IMR-90 (cell line): Measurements from ENCODE around the gene PRR22. TPM values are rescaled to one million over a fixed set of nuclear protein-coding genes. Genes with fewer than 3 reads are reported as not detected.

Experiments used
- ATAC-seq: fragments of 200-7000 bp; cut with Tn5 transposase; 2 replicates; pipeline ENCODE4 v1.9.1; 2020; ENCODE audit warnings: low read depth, mild to moderate bottlenecking, moderate library complexity
- BruUV-seq: library from RNA; stranded (reverse); fragments of 400-500 nt; replicated peaks from 2 replicates; lab custom pipeline; 2021; lab: Mats Ljungman, UMichigan
- CTCF ChIA-PET: fragments of 300-600 bp; formaldehyde crosslinking; extraction: SDS; loops from one replicate; lab custom pipeline; 2021; ENCODE audit warnings: antibody characterized with exemption; lab: Yijun Ruan, JAX
- POLR2A ChIA-PET: fragments of 300-600 bp; sonication (Branson Sonifier 250); formaldehyde crosslinking; loops from one replicate; lab custom pipeline; 2022; ENCODE audit warnings: antibody characterized with exemption; ENCODE audit not compliant: unreplicated experiment; lab: Charles Lee
- DNase-seq: peaks from one replicate; pipeline ENCODE4 v3.0.0; 2013
- H2AFZ ChIP-seq: replicated peaks from 2 replicates; pipeline ENCODE3; 2013; ENCODE audit warnings: low read length, mild to moderate bottlenecking; ENCODE audit not compliant: poor library complexity
- H2AK5ac ChIP-seq: 2 replicates; pipeline ENCODE4 v1.6.1; 2013; ENCODE audit warnings: low read depth, low read length, inconsistent platforms
- H2AK9ac ChIP-seq: replicated peaks from 2 replicates; pipeline ENCODE3; 2013; ENCODE audit warnings: mild to moderate bottlenecking, low read depth, low read length, moderate library complexity; ENCODE audit not compliant: poor library complexity
- H2BK120ac ChIP-seq: 2 replicates; pipeline ENCODE4 v1.6.1; 2013; ENCODE audit warnings: low read depth, low read length, inconsistent platforms
- H2BK15ac ChIP-seq: 3 replicates; pipeline ENCODE4 v1.6.1; 2013; ENCODE audit warnings: low read depth, low read length, inconsistent platforms
- H2BK20ac ChIP-seq: 2 replicates; pipeline ENCODE4 v1.6.1; 2013; ENCODE audit warnings: low read depth, mild to moderate bottlenecking, inconsistent platforms, low read length, moderate library complexity
- H2BK5ac ChIP-seq: 2 replicates; pipeline ENCODE4 v1.6.1; 2013; ENCODE audit warnings: mild to moderate bottlenecking, low read depth, low read length, inconsistent platforms; ENCODE audit not compliant: poor library complexity, severe bottlenecking
- H3K14ac ChIP-seq: replicated peaks from 2 replicates; pipeline ENCODE4 v1.6.1; 2013; ENCODE audit warnings: low read depth, low read length, inconsistent platforms
- H3K18ac ChIP-seq: 2 replicates; pipeline ENCODE4 v1.6.1; 2013; ENCODE audit warnings: low read depth, low read length, control low read depth
- H3K23ac ChIP-seq: 2 replicates; pipeline ENCODE4 v1.6.1; 2013; ENCODE audit warnings: low read depth, low read length, inconsistent platforms
- H3K27ac ChIP-seq: 2 replicates; pipeline ENCODE4 v1.5.1; 2013; ENCODE audit warnings: mild to moderate bottlenecking, control low read depth, low read length; ENCODE audit not compliant: insufficient read depth
- H3K27me3 ChIP-seq: 2 replicates; pipeline ENCODE4 v1.6.1; 2013; ENCODE audit warnings: low read length; ENCODE audit not compliant: control insufficient read depth, insufficient read depth
- H3K36me3 ChIP-seq: 2 replicates; pipeline ENCODE4 v1.6.1; 2013; ENCODE audit warnings: low read length, mixed read lengths; ENCODE audit not compliant: control insufficient read depth, insufficient read depth
- H3K4ac ChIP-seq: 2 replicates; pipeline ENCODE4 v1.6.1; 2013; ENCODE audit warnings: low read depth, low read length, inconsistent platforms
- H3K4me1 ChIP-seq: 2 replicates; pipeline ENCODE4 v1.6.1; 2013; ENCODE audit warnings: low read length, mixed read lengths; ENCODE audit not compliant: control insufficient read depth, insufficient read depth
- H3K4me2 ChIP-seq: 2 replicates; pipeline ENCODE4 v1.6.1; 2013; ENCODE audit warnings: low read depth, mild to moderate bottlenecking, control low read depth, low read length, moderate library complexity
- H3K4me3 ChIP-seq: 2 replicates; pipeline ENCODE4 v1.5.1; 2013; ENCODE audit warnings: low read depth, mild to moderate bottlenecking, control low read depth, low read length, moderate library complexity; ENCODE audit not compliant: insufficient read depth
- H3K56ac ChIP-seq: 2 replicates; pipeline ENCODE4 v1.6.1; 2013; ENCODE audit warnings: low read length, inconsistent platforms; ENCODE audit not compliant: insufficient read depth; ENCODE audit errors: extremely low read depth
- H3K79me1 ChIP-seq, 2 experiments: 2 replicates each; pipeline ENCODE4 v1.6.1; 2013; ENCODE audit warnings: low read length in 2 of 2, inconsistent platforms in 1 of 2, low read depth in 1 of 2
- H3K9ac ChIP-seq: 2 replicates; pipeline ENCODE4 v1.6.1; 2013; ENCODE audit warnings: low read depth, low read length, control low read depth
- H3K9me1 ChIP-seq: 2 replicates; pipeline ENCODE4 v1.6.1; 2013; ENCODE audit warnings: low read length, inconsistent platforms; ENCODE audit not compliant: insufficient read depth
- H3K9me3 ChIP-seq: 2 replicates; pipeline ENCODE4 v1.6.1; 2013; ENCODE audit warnings: low read length; ENCODE audit not compliant: control insufficient read depth, insufficient read depth
- H4K20me1 ChIP-seq: 2 replicates; pipeline ENCODE4 v1.6.1; 2013; ENCODE audit warnings: low read length, inconsistent platforms; ENCODE audit not compliant: insufficient read depth
- H4K5ac ChIP-seq: 2 replicates; pipeline ENCODE4 v1.6.1; 2013; ENCODE audit warnings: mild to moderate bottlenecking, low read depth, low read length, control low read depth
- H4K8ac ChIP-seq, 2 experiments: 2 replicates each; pipeline ENCODE4 v1.6.1; 2013; ENCODE audit warnings: low read depth in 2 of 2, low read length in 2 of 2, control low read depth in 1 of 2, inconsistent platforms in 1 of 2
- H4K91ac ChIP-seq: 2 replicates; pipeline ENCODE4 v1.6.1; 2013; ENCODE audit warnings: low read depth, low read length, inconsistent platforms; ENCODE audit not compliant: insufficient read depth
- MAFK ChIP-seq: IDR thresholded peaks from 2 replicates; pipeline ENCODE4 v1.6.1; 2012; ENCODE audit warnings: low read depth, low read length, improper control_type of control experiment
- MXI1 ChIP-seq: IDR thresholded peaks from 2 replicates; pipeline ENCODE4 v1.6.1; 2012; ENCODE audit warnings: low read depth, mild to moderate bottlenecking, low read length, moderate library complexity, borderline replicate concordance
- RCOR1 ChIP-seq: IDR thresholded peaks from 2 replicates; pipeline ENCODE4 v1.6.1; 2012; ENCODE audit warnings: mild to moderate bottlenecking, low read length, improper control_type of control experiment; ENCODE audit not compliant: insufficient replicate concordance
- RFX5 ChIP-seq: IDR thresholded peaks from 2 replicates; pipeline ENCODE4 v1.8.0; 2012; ENCODE audit warnings: low read depth, mild to moderate bottlenecking, low read length, moderate library complexity
- SMC3 ChIP-seq: fragments of 150-350 bp; IDR thresholded peaks from 2 replicates; pipeline ENCODE4 v1.6.1; 2016; ENCODE audit warnings: low read depth, mild to moderate bottlenecking, antibody characterized with exemption, low read length, moderate library complexity
- WGBS, 2 experiments: methylation state at CpG; one replicate each; pipeline versions ENCODE4 v1.1.5 to v1.1.7; 2013; ENCODE audit warnings: missing lambda C conversion rate in 2 of 2; ENCODE audit not compliant: insufficient read length in 1 of 2; ENCODE audit errors: extremely low coverage in 2 of 2; 5-methylcytosine and 5-hydroxymethylcytosine counted together
- dilution Hi-C: fragments of 300-500 bp; cut with HindIII; formaldehyde crosslinking; loops from one replicate; pipeline ENCODE4 v1.14.3; 2018; ENCODE audit warnings: low sequenced_read_pairs; ENCODE audit not compliant: unreplicated experiment
- in situ Hi-C: fragments of 300-500 bp; cut with MboI; formaldehyde crosslinking; loops from 3 replicates; pipeline ENCODE4 v1.14.3; 2019; ENCODE audit warnings: low sequenced_read_pairs, inconsistent platforms, mixed read lengths
- intact Hi-C: fragments of 100-400 bp; cut with micrococcal nuclease; formaldehyde crosslinking; loops from 2 replicates; pipeline ENCODE4 v1.10.0; 2022
- polyA plus RNA-seq, 3 experiments: library from polyadenylated mRNA; depleted of rRNA; stranded (reverse); fragments of >200 nt; gene quantifications; 2 replicates each; pipeline ENCODE4 v1.2.3, GENCODE V29; 2012; ENCODE audit warnings: low replicate concordance in 1 of 3
- total RNA-seq: library from RNA; depleted of rRNA; stranded (reverse); fragments of >200 nt; gene quantifications from 2 replicates; pipeline ENCODE4 v1.2.3, GENCODE V29; 2012
- TF ChIP-seq, protein P1 (sequence below): fragments of 150-350 bp; IDR thresholded peaks from 2 replicates; pipeline ENCODE4 v1.6.1; 2017; ENCODE audit warnings: mild to moderate bottlenecking, antibody characterized with exemption, low read length, low read depth

The PRR22 gene
- total and polyA plus RNA-seq, 2 of the 4 experiments (the other 2 are of a cell fraction): 0.92 TPM; not detected in 1

DNA sequence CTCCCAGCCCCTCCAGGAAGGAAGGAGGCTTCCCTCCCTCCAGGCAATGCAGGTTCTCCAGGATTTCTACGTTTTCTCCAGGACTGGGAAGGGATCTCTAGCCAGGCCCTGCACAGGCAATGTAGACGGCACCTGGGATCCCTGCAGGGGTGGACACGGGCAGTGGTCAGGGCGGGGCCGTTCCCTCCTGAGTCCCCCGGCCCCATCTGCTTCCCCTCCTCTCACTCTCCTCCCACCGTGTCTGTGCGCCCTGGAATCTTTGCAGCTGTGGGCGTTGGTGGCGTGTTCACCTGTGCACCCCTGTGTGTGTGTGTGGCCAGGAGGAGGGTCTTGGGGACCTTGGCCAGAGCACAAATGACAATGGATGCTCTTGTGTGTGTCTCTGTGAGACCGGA is 30.3 kb upstream of the PRR22 start:
- no peak overlapping the region for H3K56ac ChIP-seq
- H3K4me2 ChIP-seq: no peak overlapping the region
- in situ Hi-C loops (no loop called here), intact Hi-C loops (no loop called here), dilution Hi-C loops (no loop called here)
- H3K14ac ChIP-seq: no peak overlapping the region
- no peak overlapping the region for H2BK20ac ChIP-seq
- no peak overlapping the region for H3K23ac ChIP-seq
- BruUV-seq: no TSS peak
- H4K8ac ChIP-seq: no peak overlapping the region
- H3K27me3 ChIP-seq: peaks cover 20% of the 10 kb centered on the region
- no peak overlapping the region for H3K27ac ChIP-seq
- no peak overlapping the region for H2AK9ac ChIP-seq
- H2AK5ac ChIP-seq: no peak overlapping the region
- H3K4me3 ChIP-seq: no peak overlapping the region
- no peaks in the 10 kb centered on the region for H3K36me3 ChIP-seq
- H3K9me1 ChIP-seq: no peaks in the 10 kb centered on the region
- H2BK15ac ChIP-seq: no peak overlapping the region
- H2AFZ ChIP-seq: no peak overlapping the region
- DNase-seq (no peak), ATAC-seq (no peak)
- no peak overlapping the region for H3K4ac ChIP-seq
- POLR2A ChIA-PET: no interaction called here
- TF ChIP-seq RCOR1: no peak
- TF ChIP-seq RFX5: no peak
- no peak for TF ChIP-seq MAFK
- TF ChIP-seq, protein P1, sequence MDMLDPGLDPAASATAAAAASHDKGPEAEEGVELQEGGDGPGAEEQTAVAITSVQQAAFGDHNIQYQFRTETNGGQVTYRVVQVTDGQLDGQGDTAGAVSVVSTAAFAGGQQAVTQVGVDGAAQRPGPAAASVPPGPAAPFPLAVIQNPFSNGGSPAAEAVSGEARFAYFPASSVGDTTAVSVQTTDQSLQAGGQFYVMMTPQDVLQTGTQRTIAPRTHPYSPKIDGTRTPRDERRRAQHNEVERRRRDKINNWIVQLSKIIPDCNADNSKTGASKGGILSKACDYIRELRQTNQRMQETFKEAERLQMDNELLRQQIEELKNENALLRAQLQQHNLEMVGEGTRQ: no peak
- TF ChIP-seq MXI1: no peak
- TF ChIP-seq SMC3: no peak
- H3K9ac ChIP-seq: no peak overlapping the region
- H3K4me1 ChIP-seq: no peaks in the 10 kb centered on the region
- H3K18ac ChIP-seq: no peak overlapping the region
- no peak overlapping the region for H2BK120ac ChIP-seq
- no peaks in the 10 kb centered on the region for H4K20me1 ChIP-seq
- no peak overlapping the region for H4K5ac ChIP-seq
- no peaks in the 10 kb centered on the region for H3K79me1 ChIP-seq
- no peaks in the 10 kb centered on the region for H3K9me3 ChIP-seq
- H2BK5ac ChIP-seq: no peak overlapping the region
- WGBS, 2 experiments: no CpG with 5 or more reads among the region's 11 CpGs
- no peak overlapping the region for H4K91ac ChIP-seq
- CTCF ChIA-PET: no interaction called here
